HG02588 (cell line): Measurements from ENCODE around the gene CIB2.
A peak's percentile ranks its signal among the peaks of the same experiment; 100 is the strongest.

Source experiments
- ATAC-seq: cut with Tn5 transposase; IDR thresholded peaks from one replicate; pipeline ENCODE4 v1.9.1; 2021; ENCODE audit warnings: mild to moderate bottlenecking, moderate library complexity; ENCODE audit not compliant: unreplicated experiment

The CIB2 gene

GRCh38 chr15:78087951-78088772, 43.1 kb downstream of the CIB2 start:
- no peak for ATAC-seq

- no peak for ATAC-seq
These were observed 45.3 kb downstream of the CIB2 start for GRCh38 chr15:78085928-78086327.

GRCh38 chr15:78084449-78084750, 46.8 kb downstream of the CIB2 start:
- no peak for ATAC-seq

GRCh38 chr15:78083687-78084448, 47.4 kb downstream of the CIB2 start:
- ATAC-seq: peak; percentile 63

GRCh38 chr15:78083186-78083585, 48.1 kb downstream of the CIB2 start:
- no peak for ATAC-seq

- no peak for ATAC-seq
These were observed 48.5 kb downstream of the CIB2 start for GRCh38 chr15:78082743-78083110.

- ATAC-seq: no peak
These were observed 49.0 kb downstream of the CIB2 start for GRCh38 chr15:78082106-78082742.

GRCh38 chr15:78080088-78080460, 51.2 kb downstream of the CIB2 start:
- ATAC-seq: no peak

- no peak for ATAC-seq
These were observed 51.8 kb downstream of the CIB2 start for GRCh38 chr15:78079298-78080087.

- no peak for ATAC-seq
These were observed 53.4 kb downstream of the CIB2 start for GRCh38 chr15:78077871-78078210.

- peak; percentile 77 for ATAC-seq
These were observed 54.0 kb downstream of the CIB2 start, which contains the start of gene TBC1D2B for GRCh38 chr15:78077053-78077870. Gene TBC1D2B, minus strand, starts transcription at chr15:78077711. Its CDS starts 59 bp downstream, at chr15:78077652.

GRCh38 chr15:78076231-78077052, 54.8 kb downstream of the CIB2 start:
- no peak for ATAC-seq

GRCh38 chr15:78075490-78076230, 55.6 kb downstream of the CIB2 start:
- no peak for ATAC-seq

- no peak for ATAC-seq
These were observed 58.0 kb downstream of the CIB2 start for GRCh38 chr15:78073046-78073787.

GRCh38 chr15:78072080-78072892, 59.0 kb downstream of the CIB2 start:
- ATAC-seq: no peak

GRCh38 chr15:78071383-78071782, 59.9 kb downstream of the CIB2 start:
- no peak for ATAC-seq

GRCh38 chr15:78070049-78070700, 61.1 kb downstream of the CIB2 start:
- ATAC-seq: no peak
